NCI-H524 treated with DMSO at 0.1 percent for 48 hours (cell line): ENCODE results near the gene ERN2.

Experiments used
- DNase-seq: peaks from one replicate; lab custom pipeline; 2025; lab: John Stamatoyannopoulos, UW

The ERN2 gene

GRCh38 chr16:23687034-23687808, 25.8 kb downstream of the ERN2 start:
- no peak for DNase-seq

DNA sequence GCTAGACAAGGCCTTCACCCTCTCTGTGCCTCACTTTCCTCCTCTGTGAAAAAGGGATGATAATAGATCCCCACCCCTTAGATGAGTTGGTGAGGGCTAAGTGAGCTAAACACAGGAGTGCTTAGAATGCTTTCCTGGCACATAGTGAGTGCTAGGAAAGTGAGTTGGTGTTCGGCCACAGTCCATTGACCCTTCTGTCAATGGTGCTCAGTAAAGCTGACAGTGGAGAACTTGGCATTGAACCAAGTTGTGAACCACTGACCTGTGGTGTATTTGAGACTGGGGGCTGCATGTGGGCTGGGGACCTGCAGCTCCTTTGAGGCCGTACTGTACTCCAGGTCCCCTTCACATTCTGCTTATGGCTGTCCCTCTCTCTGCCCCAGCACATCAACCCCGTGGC, 29.5 kb downstream of the ERN2 start:
- DNase-seq: no peak

GRCh38 chr16:23682181-23682580, 30.8 kb downstream of the ERN2 start:
- DNase-seq: no peak

DNA sequence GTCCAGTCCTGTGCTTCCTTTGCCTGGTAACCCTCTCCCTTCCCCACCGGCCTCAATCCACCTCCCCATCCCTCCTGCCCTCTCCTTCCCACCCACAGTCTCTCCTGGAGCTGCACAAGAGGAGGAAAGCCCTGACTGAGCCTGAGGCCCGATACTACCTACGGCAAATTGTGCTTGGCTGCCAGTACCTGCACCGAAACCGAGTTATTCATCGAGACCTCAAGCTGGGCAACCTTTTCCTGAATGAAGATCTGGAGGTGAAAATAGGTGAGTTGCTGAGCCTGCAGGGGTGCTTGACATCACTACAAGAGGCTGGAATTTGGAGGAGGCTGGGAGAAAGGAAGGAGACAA, 33.1 kb downstream of the ERN2 start:
- no peak for DNase-seq

GRCh38 chr16:23679274-23679985, 33.6 kb downstream of the ERN2 start:
- no peak for DNase-seq

DNA sequence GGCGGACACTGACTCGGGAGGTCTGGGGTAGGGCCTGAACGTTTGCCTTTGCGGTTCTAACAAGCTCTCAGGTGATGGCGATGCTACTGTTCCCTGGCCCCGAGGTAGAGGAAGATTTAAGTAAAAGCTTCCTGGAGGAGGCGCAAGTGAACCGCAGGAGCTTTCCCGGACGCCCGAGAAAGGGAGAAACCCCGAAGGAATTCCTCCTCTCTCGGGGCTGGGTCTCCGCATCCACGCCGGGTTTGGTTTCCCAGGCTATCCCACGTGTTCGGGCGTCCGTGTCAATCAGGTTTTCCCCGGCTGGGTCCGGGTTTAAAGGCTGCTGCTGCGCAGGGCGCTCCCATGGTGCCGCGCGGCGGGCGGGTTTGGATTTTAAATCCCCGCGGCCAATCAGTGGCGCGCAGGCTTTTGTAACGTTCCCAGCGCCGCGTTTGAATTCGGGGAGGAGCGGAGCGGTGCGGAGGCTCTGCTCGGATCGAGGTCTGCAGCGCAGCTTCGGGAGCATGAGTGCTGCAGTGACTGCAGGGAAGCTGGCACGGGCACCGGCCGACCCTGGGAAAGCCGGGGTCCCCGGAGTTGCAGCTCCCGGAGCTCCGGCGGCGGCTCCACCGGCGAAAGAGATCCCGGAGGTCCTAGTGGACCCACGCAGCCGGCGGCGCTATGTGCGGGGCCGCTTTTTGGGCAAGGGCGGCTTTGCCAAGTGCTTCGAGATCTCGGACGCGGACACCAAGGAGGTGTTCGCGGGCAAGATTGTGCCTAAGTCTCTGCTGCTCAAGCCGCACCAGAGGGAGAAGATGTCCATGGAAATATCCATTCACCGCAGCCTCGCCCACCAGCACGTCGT, 34.4 kb downstream of the ERN2 start, which contains the start of gene PLK1:
Gene PLK1 (plus strand): TSS at position 460 of the 844 bp plus-strand sequence. CDS start 44 bp downstream, at position 504.
- peak; percentile 39 for DNase-seq

DNA sequence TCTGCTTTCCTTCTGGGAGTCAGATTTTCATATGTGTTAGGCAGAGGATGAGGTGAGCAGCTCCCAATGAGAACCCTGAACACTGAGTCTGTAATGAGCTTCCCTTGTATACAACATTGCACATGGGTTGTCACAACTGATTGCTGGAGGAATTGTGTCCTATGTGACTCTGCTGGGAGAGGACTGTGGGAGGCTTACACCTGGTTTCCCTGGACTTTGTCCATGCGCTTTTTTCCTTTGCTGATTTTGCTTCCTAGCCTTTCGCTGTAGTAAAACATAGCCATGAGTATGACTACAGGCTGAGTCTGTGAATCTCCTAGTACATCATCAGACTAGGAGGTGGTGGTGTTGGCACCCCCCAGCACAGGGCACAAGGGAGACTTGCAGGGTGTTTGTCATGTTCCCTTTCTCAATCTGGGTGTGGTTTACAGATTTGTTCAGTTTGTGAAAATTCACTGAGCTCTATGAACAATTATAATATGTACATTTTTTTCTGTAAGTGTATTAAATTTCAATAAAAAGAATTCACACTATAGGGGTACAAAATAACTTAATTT, 36.0 kb downstream of the ERN2 start:
- no peak for DNase-seq

DNA sequence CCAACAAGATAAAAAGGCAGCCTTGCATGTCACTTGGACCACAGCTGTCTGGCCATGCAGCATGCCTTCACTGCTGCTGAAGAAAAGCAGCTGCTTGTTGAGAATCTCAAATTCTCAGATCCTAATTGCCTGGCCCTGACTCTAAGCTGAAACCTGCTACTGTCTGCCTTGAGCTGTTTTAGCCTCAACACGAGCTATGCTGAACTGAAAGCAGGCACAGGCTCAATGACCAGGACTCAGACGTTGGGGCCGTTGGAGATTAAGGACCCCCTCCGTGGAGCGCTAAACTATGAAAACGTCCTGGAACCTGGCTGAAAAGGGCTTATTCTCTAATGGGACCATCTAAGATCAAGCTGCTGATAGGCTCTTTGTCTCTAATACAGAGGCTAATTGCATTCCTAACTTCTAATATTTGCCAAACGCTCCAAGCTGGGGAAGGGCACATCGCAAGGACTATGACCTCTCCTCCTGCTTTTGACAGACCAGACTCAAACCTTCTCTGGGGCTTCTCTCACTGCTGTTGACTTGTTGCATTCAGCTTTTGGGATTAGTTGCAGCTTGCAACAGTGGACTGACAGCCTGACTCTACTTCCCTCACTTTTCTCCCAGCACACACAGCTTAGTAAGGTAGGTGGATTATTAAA, 38.9 kb downstream of the ERN2 start:
- DNase-seq: no peak

DNA sequence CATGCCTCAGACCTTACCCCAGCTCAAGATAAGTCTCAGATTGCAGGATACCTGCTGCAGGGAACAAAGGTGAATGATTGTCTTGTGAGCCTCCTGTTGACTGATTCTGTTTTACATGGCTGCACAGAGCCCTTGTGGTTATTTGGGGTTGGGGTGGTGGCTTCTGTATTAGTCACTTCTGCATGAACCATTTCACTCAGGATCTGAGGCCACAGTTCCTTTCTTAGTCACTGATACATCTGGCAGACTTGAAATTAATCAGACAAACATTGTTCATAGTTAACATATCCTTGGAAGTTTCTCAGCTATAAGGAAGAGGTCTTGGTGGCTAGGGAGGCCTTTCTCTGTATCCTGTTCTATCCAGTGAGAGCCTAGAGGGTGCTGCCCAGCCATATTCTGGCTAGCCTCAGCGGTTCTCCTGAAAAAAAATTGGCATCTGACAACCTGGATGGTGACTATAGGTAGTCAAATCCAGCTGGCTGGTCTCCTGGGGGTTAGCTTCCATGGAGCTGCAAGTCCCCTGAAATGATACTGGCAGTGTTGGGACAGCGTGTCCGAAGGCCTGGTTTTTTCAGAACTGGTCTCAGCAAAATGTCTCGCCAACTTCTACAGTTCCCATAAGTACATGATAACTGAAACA, 42.8 kb downstream of the ERN2 start:
- no peak for DNase-seq

- DNase-seq: no peak
These were observed 44.1 kb downstream of the ERN2 start for GRCh38 chr16:23668873-23669272.

DNA sequence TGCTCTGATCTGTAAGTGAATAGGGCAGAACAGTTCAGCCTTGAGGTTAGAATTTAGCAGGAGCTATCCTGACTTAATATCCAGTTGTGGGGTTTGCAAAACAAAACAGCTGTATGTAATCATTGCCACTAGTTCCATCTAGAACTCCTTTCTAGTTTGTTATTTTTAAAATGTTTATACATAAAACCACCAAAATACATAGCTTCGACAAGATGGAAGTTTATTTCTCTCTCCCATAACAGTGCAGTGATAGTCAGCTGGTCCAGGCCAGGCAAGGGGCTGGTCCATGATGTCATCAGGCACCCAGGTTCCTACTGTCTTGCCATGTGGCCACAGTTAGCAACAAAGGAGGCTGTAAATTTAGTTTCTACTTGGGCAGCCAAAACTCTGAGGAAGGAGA, 44.8 kb downstream of the ERN2 start:
- DNase-seq: no peak

GRCh38 chr16:23667355-23667659, 45.7 kb downstream of the ERN2 start:
- DNase-seq: no peak

GRCh38 chr16:23666571-23667354, 46.3 kb downstream of the ERN2 start:
- no peak for DNase-seq

DNA sequence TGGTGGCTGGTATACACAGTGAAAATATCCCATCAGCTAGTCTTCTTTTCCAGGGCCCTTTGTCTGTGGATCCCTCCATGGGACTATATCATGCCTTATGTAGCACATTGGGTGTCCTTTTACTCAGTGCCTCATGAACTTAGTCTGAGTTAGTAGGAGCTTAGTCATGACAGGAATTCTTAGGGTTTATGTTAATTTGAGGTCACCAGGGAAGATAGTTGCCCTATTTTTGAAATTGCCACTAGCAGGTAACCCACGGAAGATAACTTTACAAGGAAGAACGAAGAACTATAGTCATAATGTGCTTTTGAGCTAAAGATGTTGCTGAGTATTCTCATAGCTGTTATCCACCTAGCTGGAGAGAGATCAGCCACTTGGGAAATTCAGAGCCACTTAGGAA, 49.1 kb downstream of the ERN2 start:
- no peak for DNase-seq

DNA sequence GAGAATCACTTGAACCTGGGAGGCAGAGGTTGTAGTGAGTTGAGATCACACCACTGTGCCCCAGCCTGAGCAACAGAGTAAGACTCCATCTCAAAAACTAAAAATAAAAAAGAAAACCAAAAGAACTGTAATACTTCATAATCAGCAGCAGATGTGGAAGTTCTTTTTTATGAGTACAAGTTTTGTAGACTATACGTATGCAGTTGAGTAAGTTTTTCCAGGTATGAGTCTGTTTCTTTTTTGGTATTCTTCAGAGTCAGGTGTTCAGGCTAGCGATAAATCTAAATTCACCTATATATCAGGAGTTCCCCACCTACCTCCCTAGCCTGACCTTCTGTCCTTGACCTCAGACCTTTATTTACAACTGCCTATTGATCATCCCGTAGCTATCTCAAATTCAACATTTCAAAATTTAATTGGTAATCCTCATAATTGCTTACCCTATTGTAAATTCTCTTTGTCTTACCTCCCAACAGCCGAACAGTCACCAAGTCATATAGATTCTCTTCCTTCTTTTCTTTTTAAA, 61.0 kb downstream of the ERN2 start:
- DNase-seq: no peak

GRCh38 chr16:23650674-23651416, 62.2 kb downstream of the ERN2 start:
- no peak for DNase-seq

DNA sequence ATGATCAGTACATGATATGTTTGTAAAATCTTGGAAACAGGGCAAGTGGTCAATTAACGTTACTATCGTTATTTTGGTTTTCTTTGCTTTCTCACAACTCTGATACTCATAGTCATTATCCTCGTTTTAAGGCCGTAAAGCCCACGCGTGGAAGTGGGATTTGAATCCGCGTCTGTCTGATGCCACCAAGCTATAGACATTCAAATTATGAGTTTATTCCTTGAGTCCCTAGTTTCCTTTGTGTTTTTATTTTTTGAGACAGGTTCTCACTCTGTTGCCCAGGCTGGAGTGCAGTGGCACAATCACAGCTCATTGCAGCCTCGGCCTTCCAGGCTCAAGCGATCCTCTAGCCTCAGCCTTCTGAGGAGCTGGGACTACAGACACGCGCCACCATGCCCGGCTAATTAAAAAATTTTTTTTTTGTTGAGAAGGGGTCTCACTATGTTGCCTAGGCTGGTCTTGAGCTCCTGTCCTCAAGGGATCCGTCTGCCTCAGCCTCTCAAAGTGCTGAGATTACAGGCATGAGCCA, 70.7 kb downstream of the ERN2 start:
- DNase-seq: no peak

DNA sequence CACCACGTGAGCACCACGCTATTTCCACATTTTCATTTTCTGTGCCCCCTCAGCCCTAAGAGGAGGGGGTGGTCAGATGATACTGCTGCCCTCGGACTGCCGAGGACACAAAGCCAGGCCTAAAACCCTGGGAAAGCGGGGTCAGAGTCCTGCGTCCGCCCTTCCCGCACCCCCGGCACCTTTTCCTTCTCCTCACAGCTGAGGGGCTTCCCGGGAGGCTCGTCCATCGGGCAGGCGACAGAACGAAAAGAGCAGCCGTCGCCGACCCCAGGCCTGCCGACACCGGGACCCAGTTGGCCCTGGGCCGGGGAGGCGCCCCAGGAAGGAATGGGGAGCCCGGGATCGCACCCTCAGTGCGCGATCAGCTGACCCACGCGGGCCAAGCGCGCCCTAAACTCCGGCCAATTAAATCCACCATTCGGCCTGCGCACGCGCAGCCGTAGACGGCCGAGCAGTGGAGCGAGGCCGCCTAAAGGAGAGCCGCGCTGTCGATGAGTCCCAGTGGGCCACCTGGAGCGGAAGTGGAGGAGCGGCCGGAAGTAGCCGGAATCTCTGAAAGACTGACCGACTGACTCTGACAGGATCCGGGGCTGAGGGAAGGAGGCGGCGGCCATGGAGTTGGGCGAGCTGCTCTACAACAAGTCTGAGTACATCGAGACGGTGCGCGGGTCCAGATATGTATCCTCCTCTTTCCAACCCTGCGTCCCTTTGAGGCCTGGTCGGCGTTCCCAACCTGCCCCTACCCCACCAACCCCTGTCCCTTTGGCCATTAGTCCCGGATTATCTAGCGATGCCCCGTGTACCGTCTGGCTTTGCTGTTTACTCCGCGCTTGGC, 71.9 kb downstream of the ERN2 start, which contains the start of the genes DCTN5 and PALB2:
Gene DCTN5 (plus strand): TSS at position 536 of the 835 bp plus-strand sequence. CDS start 77 bp downstream, at position 613.
Gene PALB2 (minus strand): TSS at position 380 of the 835 bp plus-strand sequence. CDS start 153 bp downstream, at position 227.
- DNase-seq: peak; percentile 69
